ENCODE measurements around the gene GSTK1.

- no peak for TF ChIP-seq CTCF (IDR thresholded peaks at IDR 0.05; ENCODE audit: low read length)
- TF ChIP-seq EZH2phosphoT487 (IDR thresholded peaks at IDR 0.05; ENCODE audit: low read length): no peak
Measured at GRCh38 chr7:143239813-143240212, 23.4 kb upstream of the GSTK1 start.

Measured in MM.1S (cell line).